RKO (cell line): ENCODE measurements around the gene RORC.
"Not testable (repeated sequence)": the region's sequence is repeated elsewhere in the genome, so short reads cannot be mapped to it uniquely, and the experiment has no call there.

Experiments
- DNase-seq: peaks from one replicate; pipeline ENCODE4 v3.0.0-alpha.2; 2016; ENCODE audit warnings: low spot score

The RORC gene

GRCh38 chr1:151831605-151832004 lies at the start of gene RORC:
Gene RORC (minus strand): TSS chr1:151831802. CDS start chr1:151831764, 38 bp downstream.
- no peak for DNase-seq

DNA sequence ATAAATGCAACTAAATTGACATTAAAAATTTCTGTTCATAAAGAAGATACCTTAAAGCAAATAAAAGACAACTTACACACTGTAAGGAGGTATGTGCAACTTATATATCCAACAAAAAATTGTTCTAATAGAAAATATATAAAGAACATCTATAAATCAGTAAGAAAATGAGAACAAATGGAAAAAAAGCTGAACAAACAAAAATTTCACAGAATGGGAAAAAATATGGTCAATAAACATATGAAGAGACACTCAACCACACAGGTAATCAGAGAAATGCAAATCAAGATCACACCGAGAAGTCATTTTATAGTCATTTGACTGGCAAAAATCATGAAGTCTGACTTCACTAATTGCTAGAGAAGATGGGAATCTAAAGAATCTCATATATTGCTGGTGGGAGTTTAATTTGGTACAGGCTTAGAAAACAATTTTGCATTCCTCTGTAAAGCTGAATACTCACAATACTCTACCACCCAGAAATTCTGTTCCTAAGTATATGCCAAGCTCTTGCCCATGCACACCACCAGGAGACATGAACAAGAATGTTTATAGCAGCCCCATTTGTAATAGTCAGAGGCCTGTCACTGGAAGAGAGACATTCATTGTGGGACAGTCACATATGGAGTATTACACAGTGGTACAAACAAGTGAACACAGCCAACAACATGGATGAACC lies 44.0 kb upstream of the RORC start:
- DNase-seq, result no peak

DNA sequence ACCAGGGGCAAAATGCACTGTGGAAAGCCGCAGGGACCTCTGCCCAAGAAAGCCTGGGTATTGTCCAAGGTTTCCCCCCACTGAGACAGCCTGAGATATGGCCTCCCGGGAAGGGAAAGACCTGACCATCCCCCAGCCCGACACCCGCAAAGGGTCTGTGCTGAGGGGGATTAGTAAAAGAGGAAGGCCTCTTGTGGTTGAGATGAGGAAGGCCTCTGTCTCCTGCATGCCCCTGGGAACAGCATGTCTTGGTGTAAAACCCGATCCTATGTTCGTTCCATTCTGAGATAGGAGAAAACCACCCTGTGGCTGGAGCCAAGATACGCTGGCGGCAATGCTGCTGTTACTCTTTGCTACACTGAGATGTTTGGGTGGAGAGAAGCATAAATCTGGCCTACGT lies 41.2 kb upstream of the RORC start:
- not testable (repeated sequence) for DNase-seq

DNA sequence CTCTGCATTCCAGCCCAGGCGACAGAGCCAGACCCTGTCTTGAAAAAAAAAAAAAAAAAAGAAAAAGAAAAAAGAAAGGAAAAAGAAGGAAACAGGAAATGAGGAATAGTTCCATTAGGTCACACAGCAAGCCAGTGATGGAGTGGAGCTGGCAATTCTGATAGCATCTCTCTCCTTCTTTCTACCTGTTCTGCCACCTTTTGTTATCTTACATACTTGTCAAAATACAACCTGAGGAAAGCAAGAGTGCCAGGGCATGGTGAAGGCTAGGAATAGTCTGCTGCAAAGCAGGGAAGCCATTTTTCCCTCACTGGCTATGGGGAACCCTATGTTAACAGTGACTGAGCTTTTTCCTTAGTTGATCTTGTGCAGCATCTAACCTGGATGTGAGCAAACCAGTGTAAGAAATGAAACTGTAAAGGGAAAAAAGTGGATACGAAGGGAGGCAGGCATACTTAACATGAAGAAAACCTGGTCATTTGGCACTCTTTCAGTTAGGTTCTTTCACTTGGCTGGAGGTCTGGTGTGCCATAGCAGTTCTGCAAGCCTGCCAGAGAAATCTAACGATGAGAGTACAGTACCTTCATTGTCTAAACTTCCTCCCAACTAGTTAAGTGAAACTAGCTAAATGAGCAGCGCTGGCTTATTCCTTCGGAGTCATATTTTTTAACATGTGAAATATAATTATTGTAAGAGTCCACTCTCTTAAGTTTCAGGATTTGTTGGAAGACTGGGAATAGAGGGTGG lies 39.9 kb upstream of the RORC start:
- no peak for DNase-seq

- DNase-seq, result no peak
Observed at GRCh38 chr1:151868486-151868885, 36.9 kb upstream of the RORC start.

GRCh38 chr1:151867765-151868411 lies 36.3 kb upstream of the RORC start:
- DNase-seq, result peak; percentile 77

DNA sequence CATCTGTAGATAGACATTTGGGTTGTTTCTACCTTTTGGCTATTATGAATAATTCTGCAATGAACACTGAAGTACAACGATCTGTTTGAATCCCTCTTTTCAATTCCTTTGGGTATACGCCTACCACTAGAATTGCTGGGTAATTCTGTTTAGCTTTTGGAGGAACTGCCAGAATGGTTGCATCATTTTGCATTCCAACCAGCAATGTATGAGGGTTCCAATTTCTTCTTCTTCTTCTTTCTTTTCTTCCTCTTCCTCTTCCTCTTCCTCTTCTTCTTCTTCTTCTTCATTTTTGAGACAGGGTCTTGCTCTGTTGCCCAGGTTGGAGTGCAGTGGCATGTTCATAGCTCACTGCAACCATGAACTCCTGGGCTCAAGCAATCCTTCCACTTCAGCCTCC lies 35.7 kb upstream of the RORC start:
- DNase-seq, result no peak

DNA sequence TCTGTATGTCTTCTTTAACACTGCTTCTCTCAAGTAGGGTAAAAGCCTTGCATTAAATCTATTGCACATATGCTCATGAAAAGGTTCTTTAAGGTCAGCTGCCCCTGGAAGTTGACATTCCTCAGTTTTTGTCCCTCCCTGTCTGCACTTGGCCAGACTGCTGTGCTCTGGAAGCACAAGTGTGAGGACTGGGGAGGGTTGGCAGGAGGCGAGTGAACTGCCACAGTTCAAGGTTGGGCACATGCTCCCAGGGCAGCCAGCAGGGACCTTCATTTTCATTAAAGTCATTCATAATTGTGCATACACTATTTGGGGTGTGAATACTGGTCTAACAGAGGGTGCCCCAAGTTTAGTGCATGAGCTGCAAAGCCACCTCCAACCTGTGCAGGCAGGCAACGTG lies 32.8 kb upstream of the RORC start:
- DNase-seq, result no peak

DNA sequence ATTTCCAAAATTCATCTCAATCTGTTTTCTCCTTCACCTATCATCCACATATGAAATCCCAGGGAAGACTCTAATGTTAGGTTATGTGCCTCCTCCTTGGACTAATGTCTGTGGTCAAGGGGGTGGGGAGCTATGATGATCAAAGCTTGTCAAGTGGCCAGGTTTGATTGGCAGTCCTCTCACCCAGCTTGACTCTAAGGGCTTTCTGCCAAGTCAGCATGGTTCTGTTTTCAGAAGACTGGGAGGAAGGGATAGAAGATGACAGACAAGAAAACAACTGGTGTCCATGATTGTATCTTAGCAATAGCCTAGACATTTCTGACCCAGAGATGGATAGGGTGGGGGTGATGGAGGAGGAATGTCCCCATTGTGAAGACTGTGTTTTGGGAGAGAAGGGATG lies 31.0 kb upstream of the RORC start:
- DNase-seq, result no peak

DNA sequence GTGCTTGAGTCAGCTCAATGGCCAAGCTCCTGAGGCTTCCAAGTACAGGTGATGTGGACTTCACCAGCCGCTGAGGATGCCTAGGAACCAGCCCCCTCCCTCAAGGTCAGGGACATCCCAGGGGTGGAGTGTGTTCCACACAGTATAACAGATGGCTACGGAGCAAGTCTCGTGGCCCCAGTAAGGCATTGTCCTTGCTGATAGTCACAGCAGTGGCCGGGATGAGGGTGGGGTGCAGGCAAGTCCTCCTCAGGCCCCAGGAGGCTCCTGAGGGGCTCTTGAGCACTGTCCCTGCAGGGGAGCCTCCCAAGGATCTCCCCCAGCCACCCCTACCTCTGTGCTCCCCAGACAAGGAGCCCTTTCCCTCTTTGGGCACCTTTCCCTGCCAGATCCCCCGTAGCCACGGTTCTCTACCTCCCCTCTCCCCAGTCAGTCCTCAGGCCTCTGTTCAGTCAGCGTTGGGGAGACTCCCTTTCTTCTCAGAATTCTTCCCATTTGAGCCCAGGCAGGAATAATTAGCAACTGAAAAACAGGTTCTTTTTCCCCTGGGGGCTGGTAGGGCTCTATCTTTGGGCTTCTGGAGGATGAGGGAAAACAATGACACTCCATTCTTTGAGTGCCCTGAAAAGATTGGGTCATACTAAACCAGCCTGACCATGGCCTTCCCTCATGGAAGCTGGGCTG lies 29.0 kb upstream of the RORC start:
- DNase-seq, result no peak

- DNase-seq, result no peak
Observed at GRCh38 chr1:151859891-151860293, 28.3 kb upstream of the RORC start.

DNA sequence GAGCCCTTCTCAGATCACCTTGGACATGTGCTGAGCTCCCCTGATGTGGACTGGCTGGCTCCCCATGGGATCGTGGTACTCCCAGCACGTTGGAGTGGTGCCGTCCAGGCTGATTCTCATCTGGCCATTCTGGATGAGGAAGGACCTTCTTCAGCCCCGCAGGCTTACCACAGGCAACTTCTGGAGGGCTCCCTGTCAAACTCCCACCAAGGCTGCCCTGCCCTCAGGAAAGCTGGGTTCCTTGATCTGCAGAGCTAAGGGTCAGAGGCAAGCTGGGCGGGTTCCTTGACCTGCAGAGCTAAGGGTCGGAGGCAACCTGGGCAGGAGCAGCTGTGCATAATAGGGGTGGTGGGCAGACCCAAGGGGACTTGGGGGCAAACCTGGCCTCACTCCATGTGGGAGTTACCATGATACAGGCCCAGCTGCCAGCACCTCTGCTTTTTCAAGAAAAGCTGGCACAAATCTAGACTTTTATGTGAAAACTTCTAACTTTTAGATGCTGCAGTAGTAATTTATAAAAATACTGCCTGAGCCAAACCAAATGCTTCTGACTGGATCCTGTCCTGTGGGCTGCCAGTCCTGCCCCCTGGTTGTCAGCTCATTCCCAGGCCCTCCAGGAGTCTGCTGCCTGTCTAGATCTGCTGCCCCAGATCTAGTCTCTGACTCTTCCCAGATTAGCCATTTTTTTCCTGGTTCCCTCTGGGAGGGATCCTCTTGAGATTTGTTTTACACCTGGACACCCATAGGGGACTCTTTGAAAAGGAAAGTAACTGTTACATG lies 27.5 kb upstream of the RORC start:
- no peak for DNase-seq

GRCh38 chr1:151858030-151858746 lies 26.6 kb upstream of the RORC start:
- DNase-seq, result no peak

- no peak for DNase-seq
Observed at GRCh38 chr1:151855933-151856332, 24.3 kb upstream of the RORC start.

DNA sequence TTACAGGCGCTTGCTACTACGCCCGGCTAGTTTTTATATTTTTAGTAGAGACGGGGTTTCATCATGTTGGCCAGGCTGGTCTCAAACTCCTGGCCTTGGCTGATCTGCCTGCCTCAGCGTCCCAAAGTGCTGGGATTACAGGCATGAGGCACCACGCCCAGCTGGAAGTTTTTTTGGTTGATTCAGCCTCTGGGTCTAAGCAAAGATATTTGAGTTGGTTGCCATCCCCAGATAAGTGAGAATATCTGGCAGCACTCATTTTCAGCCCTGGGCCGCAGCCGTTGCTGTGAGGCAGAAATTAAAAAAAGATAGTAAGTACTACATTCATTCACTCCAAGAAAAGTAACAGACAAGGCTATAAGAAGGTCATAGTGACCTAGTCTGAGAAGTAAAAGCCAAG lies 23.9 kb upstream of the RORC start:
- DNase-seq, result not testable (repeated sequence)

GRCh38 chr1:151854658-151855057 lies 23.1 kb upstream of the RORC start:
- no peak for DNase-seq

- DNase-seq, result no peak
Observed at GRCh38 chr1:151853411-151853943, 21.9 kb upstream of the RORC start, which contains the start of gene THEM5. Gene THEM5 (minus strand): TSS chr1:151853712. CDS start chr1:151853565, 147 bp downstream.

- no peak for DNase-seq
Observed at GRCh38 chr1:151852733-151853132, 21.1 kb upstream of the RORC start.

DNA sequence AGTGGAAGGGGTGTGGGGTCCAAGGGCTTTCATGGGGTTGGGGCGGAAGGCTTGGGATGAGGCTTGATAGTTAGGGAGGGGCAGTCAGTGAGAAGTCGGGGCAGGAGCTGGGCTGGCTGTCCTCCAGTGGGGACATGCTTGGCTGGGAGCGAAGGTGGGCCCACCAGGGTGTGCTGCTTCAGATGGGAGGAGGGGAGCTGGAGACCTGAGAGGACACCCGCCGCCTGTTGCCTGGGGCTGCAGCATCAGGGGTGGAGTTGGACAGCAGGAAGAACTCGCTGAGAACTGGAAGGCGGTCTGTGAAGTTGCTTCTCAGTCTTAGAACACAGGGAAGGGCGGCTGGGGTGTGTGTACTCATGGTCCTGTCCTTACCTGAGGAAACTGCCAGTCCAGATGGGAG lies 20.3 kb upstream of the RORC start:
- DNase-seq, result no peak

GRCh38 chr1:151849871-151850270 lies 18.3 kb upstream of the RORC start:
- DNase-seq, result no peak

GRCh38 chr1:151849126-151849525 lies 17.5 kb upstream of the RORC start:
- DNase-seq, result no peak
